Endodermal cell (in vitro differentiated cells): ENCODE results near the gene LRAT. TPM values are rescaled to one million over a fixed set of nuclear protein-coding genes. Genes with fewer than 3 reads are reported as not detected.

Experiments used
- DNase-seq: peaks from one replicate; pipeline ENCODE4 v3.0.0-alpha.2; 2017
- H3K27ac ChIP-seq: 2 replicates; pipeline ENCODE4 v1.5.1; 2013; ENCODE audit warnings: mild to moderate bottlenecking, low read depth, low read length, moderate library complexity
- H3K27me3 ChIP-seq: 2 replicates; pipeline ENCODE4 v1.6.1; 2013; ENCODE audit warnings: mild to moderate bottlenecking, low read length, moderate library complexity; ENCODE audit not compliant: insufficient read depth, control insufficient read depth, poor library complexity, severe bottlenecking
- H3K36me3 ChIP-seq: 2 replicates; pipeline ENCODE4 v1.7.0; 2013; ENCODE audit warnings: mild to moderate bottlenecking, low read length, moderate library complexity; ENCODE audit not compliant: control insufficient read depth, insufficient read depth
- H3K4me1 ChIP-seq: one replicate; pipeline ENCODE4 v1.7.0; 2013; ENCODE audit warnings: low read length; ENCODE audit not compliant: control insufficient read depth, insufficient read depth
- H3K4me3 ChIP-seq: 2 replicates; pipeline ENCODE4 v1.5.1; 2013; ENCODE audit warnings: mild to moderate bottlenecking, low read length, moderate library complexity
- H3K9ac ChIP-seq: 2 replicates; pipeline ENCODE4 v1.6.1; 2013; ENCODE audit warnings: mild to moderate bottlenecking, low read length, moderate library complexity; ENCODE audit not compliant: poor library complexity, severe bottlenecking; ENCODE audit errors: extremely low read depth
- H3K9me3 ChIP-seq: 2 replicates; pipeline ENCODE4 v1.6.1; 2013; ENCODE audit warnings: mild to moderate bottlenecking, low read length, moderate library complexity; ENCODE audit not compliant: control insufficient read depth
- H3K27ac Mint-ChIP-seq: 2 replicates; pipeline ENCODE4 v1.8.0; 2020; ENCODE audit warnings: mixed read lengths
- H3K27me3 Mint-ChIP-seq: 2 replicates; pipeline ENCODE4 v1.8.0; 2021; ENCODE audit warnings: mild to moderate bottlenecking, mixed read lengths; ENCODE audit not compliant: insufficient read depth
- H3K36me3 Mint-ChIP-seq: 2 replicates; pipeline ENCODE4 v1.8.0; 2020; ENCODE audit warnings: low read depth, mixed read lengths
- H3K4me1 Mint-ChIP-seq: 2 replicates; pipeline ENCODE4 v1.8.0; 2020; ENCODE audit warnings: mixed read lengths
- H3K4me3 Mint-ChIP-seq: 2 replicates; pipeline ENCODE4 v1.8.0; 2020; ENCODE audit warnings: mild to moderate bottlenecking, moderate library complexity, mixed read lengths
- H3K9me3 Mint-ChIP-seq: 2 replicates; pipeline ENCODE4 v1.8.0; 2020; ENCODE audit warnings: mild to moderate bottlenecking, mixed read lengths
- CTCF ChIP-seq: fragments of 200-600 bp; sonication (generic); conservative IDR thresholded peaks from 2 replicates; pipeline ENCODE4 v1.5.0; 2021; ENCODE audit warnings: antibody characterized with exemption, mild to moderate bottlenecking
- WGBS, 2 experiments: methylation state at CpG; one replicate each; pipeline versions ENCODE4 v1.1.5 to v1.1.7; 2013; ENCODE audit warnings: missing lambda C conversion rate in 2 of 2, mixed read lengths in 1 of 2; ENCODE audit not compliant: insufficient coverage in 1 of 2, insufficient read length in 1 of 2; 5-methylcytosine and 5-hydroxymethylcytosine counted together
- long read RNA-seq, 4 experiments: library from polyadenylated mRNA in 2 of 4; library from RNA in 1 of 4; library from capped mRNA in 1 of 4; stranded (forward) in 3 of 4; unstranded in 1 of 4; transcript quantifications; one replicate each; pipeline ENCODE4 v2.0.0, GENCODE V29; 2020 to 2021; ENCODE audit warnings: inconsistent platforms in 1 of 4
- polyA plus RNA-seq, 2 experiments: library from polyadenylated mRNA; stranded (reverse); fragments of 50-300 nt; gene quantifications; one replicate each; pipeline ENCODE4 v1.2.3, GENCODE V29; 2013
- total RNA-seq, 2 donors: library from RNA; stranded (reverse); fragmentation: NEBNext Ultra II Directional in 1 of 2; extraction: Animal tissue kit (Norgen Biotek cat#: 25700) in 1 of 2; gene quantifications; 2 replicates in 1 of 2; 3 replicates in 1 of 2; pipeline ENCODE4 v1.2.1, GENCODE V29; 2021

LRAT gene
- 10 to 100 TPM in 1 of 2 donors, 1 to 10 TPM in 1; 6.2 to 20.6 TPM for total RNA-seq
- polyA plus RNA-seq (2013, experiment 1 of 2) = 13.1 TPM
- polyA plus RNA-seq (2013, experiment 2 of 2) = 17.3 TPM
- long read RNA-seq, experiment 1, full-length matches to known transcripts = 1 of 3 reads
- long read RNA-seq, experiment 1, partial matches to known transcripts = 0 of 3 reads
- long read RNA-seq, experiment 1, other reads (novel, unspliced or antisense) = 2 of 3 reads
- long read RNA-seq, experiment 2, full-length matches to known transcripts = 13 of 19 reads
- long read RNA-seq, experiment 2, partial matches to known transcripts = 0 of 19 reads
- long read RNA-seq, experiment 2, other reads (novel, unspliced or antisense) = 6 of 19 reads
- long read RNA-seq, experiment 3, full-length matches to known transcripts = 91 of 97 reads
- long read RNA-seq, experiment 3, partial matches to known transcripts = 0 of 97 reads
- long read RNA-seq, experiment 3, other reads (novel, unspliced or antisense) = 6 of 97 reads
- long read RNA-seq, experiment 4, full-length matches to known transcripts = 7 of 13 reads
- long read RNA-seq, experiment 4, partial matches to known transcripts = 1 of 13 reads
- long read RNA-seq, experiment 4, other reads (novel, unspliced or antisense) = 5 of 13 reads

- TF ChIP-seq CTCF = peak; percentile 72
- DNase-seq = peak; percentile 95
- Histone ChIP-seq H3K4me1 (peaks cover 24% of the 10 kb centered on the region), H3K36me3 (peaks cover 2% of the 10 kb centered on the region), H3K9ac (peak within 1 kb of the TSS; percentile 27), H3K27ac (no peak within 1 kb of the TSS), H3K27me3 (peaks cover 43% of the 10 kb centered on the region), H3K4me3 (peak within 1 kb of the TSS; percentile 92), H3K9me3 (no peaks in the 10 kb centered on the region)
- peaks cover 4% of the 10 kb centered on the region for H3K36me3 Mint-ChIP-seq
- peaks cover 55% of the 10 kb centered on the region for H3K27me3 Mint-ChIP-seq
- WGBS, 2 experiments = 0 to 1% methylated on average over 15 to 55 of the region's 55 CpGs
- peaks cover 55% of the 10 kb centered on the region for H3K4me1 Mint-ChIP-seq
- H3K27ac Mint-ChIP-seq = peak within 1 kb of the TSS; percentile 87
- H3K4me3 Mint-ChIP-seq = peak within 1 kb of the TSS; percentile 84
- no peaks in the 10 kb centered on the region for H3K9me3 Mint-ChIP-seq
These were observed at the start of gene LRAT for GRCh38 chr4:154743683-154744340. Gene LRAT (plus strand): TSS chr4:154744000. CDS start chr4:154744327, 327 bp downstream.

- no peaks in the 10 kb centered on the region for H3K36me3 Mint-ChIP-seq
These were observed 35.9 kb upstream of the LRAT start for GRCh38 chr4:154707877-154708276.

More at GRCh38 chr4:154707877-154708276, 35.9 kb upstream of the LRAT start:
- no peaks in the 10 kb centered on the region for H3K36me3 ChIP-seq
- no peak for TF ChIP-seq CTCF
- H3K27me3 Mint-ChIP-seq = no peaks in the 10 kb centered on the region
- no peak overlapping the region for H3K27ac ChIP-seq
- H3K4me1 Mint-ChIP-seq = peaks cover 7% of the 10 kb centered on the region
- no peaks in the 10 kb centered on the region for H3K27me3 ChIP-seq
- no peak overlapping the region for H3K4me3 ChIP-seq
- no peaks in the 10 kb centered on the region for H3K4me1 ChIP-seq
- no peaks in the 10 kb centered on the region for H3K9me3 ChIP-seq
- no peak overlapping the region for H3K9ac ChIP-seq
- no peak overlapping the region for H3K27ac Mint-ChIP-seq
- no peak overlapping the region for H3K4me3 Mint-ChIP-seq
- WGBS, 2 experiments = 91 to 93% methylated on average over 2 to 3 of the region's 3 CpGs
- DNase-seq = no peak
- H3K9me3 Mint-ChIP-seq = no peaks in the 10 kb centered on the region
